Glomerular visceral epithelial cell (primary cell): ENCODE data around the gene RGPD4.

Source experiments
- DNase-seq: peaks from one replicate; pipeline ENCODE4 v3.0.0-alpha.2; 2016; ENCODE audit errors: extremely low spot score

The RGPD4 gene

DNA sequence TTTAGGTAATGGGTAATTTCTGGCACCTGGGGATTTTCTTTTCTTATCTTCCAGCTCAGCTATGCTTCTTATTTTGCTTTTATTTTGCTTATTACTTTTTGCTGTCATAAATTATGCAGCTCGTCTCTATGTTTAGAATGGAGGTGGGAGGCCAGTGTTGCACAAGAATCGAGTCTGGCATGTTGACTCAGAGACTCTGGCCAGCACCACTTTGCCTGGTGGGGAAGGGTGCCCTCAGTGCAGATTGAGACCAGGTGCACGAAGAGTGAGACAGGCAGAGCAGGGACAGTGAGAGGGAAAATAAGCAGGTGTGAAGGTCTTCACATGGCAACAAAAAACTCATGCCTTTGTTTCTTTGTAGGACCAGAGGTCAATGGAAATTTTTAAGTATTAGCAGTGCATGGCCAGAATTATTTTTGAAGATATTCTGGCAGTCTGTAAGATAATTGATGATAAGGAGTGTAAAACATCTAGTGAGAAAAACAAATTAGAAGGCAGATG is 100.4 kb downstream of the RGPD4 start:
- no peak for DNase-seq

DNA sequence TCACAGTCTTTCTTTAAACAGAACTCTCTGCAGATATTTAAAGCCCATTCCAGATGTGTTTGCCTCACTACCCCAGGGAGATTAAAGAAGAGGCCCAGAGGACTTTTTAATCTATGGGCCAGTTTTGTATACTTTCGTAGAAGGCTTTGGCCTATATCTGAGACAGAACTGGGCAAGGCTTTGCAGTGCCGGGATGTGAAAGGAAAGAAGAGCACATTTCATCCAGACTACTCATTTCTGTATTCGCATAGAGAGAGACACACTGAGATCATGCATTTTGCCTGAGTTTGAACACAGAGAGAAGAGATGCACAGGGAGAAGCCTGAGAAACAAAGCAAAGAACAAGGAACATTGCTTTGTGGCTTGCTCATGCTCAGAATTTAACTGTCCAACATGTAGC is 104.7 kb downstream of the RGPD4 start:
- DNase-seq: no peak

DNA sequence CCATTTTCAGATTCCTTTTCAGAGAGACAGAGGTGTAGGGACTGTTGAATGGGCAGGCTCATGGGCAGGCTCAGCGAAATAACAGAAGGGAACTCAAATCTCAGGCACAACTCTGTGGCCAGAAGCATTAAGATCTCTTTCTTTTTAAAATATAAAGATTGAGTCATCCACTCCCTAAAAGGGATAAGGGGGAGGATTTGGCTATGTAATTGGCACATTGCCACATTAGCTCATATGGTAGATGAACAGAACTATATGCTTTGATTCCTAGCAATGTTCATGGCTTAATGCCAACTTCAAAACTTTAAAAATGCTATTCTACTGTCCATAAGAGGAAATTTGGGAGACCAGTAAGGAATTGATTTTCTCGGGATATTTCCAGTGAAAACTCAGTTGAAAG is 105.8 kb downstream of the RGPD4 start:
- no peak for DNase-seq

DNA sequence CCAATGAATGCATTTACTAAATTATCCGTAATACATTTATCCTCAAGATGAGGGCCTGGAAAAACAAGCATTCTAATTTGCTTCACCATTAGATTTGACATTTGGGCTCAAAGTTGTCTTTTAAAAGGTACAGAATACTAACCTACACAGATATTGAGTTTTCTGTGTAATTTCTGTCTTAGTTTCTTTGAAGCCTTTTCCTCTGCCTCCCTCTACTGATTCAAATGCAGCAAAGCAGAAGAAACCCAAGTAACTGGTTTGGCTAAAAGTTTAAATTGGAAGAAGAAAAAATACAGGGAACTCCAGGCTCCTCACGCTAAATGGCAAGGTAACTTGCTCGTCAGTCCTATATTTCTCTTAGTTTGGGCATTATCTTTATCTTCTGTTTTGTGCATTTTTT is 106.3 kb downstream of the RGPD4 start:
- DNase-seq: no peak

DNA sequence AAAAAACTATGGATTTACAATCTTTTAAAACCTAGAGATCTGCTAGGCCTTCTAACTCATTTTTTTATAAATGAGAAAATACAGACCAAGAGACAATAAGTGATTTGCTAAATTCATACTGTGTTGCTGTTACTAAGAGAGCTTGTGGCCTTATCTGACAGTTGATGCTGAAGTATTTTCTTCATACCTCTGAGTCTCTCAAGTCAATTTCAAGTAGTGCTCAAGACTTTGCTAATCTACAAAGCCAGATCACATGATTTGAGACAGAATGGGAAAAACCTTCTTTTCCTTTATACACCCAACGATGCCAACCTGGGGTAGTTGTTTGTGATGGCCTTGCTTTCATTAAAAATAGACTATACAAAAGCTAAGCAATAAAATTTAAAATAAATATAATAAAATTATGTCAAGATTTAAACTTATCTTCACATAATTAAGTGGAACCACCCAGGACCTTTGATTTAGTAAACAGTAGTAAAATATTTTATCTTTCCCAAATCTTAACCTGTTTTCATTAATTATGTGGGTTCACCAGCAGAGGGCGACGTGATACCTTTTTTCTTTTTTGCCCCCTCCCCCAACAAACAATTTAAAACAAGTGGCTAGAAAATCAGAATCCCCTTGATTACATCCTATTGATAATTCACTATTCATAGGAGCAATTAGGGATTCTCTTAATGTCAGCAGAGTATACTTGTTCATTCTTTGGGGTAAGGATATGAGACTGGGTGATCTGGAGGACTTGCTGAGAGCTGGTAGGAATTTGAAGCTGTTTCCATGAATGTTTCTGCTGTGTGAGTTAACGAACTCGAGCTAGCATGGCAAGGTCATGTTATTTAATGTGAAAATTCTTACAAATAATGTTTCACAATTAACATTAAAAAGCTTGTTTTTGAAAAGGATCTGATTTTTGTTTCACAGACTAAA is 110.0 kb downstream of the RGPD4 start:
- DNase-seq: no peak
